GM15510 (cell line): ENCODE measurements around the gene FHL2.

Experiments used
- POLR2A ChIP-seq: IDR thresholded peaks from 3 replicates; pipeline ENCODE4 v1.6.1; 2011; ENCODE audit warnings: borderline replicate concordance; ENCODE audit not compliant: insufficient read length; ENCODE audit errors: extremely low read depth

FHL2 gene

DNA sequence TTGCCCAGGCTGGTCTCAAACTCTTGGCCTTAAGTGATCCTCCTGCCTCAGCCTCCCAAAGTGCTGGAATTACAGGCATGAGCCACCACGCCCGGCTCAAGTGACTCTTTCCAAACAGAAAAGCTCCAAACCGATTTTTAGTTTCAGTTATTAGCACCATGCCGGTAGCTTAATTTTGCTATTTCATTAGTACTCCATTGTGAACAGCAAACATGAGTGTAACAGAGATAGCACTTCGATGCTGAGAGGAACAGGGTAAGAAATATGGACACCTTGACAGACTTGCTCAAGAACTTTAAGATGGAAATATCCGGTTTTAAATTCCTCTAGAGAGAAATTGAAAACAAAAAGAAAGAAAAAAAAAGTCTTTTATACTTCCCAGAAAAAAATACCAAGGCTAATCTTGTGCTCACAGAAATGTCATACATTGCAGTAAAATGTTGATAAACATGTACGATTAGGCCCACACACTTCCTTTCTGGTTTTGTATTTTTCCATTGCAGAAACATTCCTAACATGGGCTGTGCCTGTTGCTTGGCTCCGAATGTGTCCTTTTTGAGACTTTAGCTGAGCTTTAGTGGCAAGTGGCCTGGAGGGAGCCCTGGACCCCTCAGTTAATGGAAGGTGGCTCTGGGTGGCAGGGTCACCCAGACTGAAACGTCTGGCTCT lies 18.3 kb downstream of the FHL2 start:
- no peak for TF ChIP-seq POLR2A

- no peak for TF ChIP-seq POLR2A
Observed at GRCh38 chr2:105379741-105380186, 19.1 kb downstream of the FHL2 start.

DNA sequence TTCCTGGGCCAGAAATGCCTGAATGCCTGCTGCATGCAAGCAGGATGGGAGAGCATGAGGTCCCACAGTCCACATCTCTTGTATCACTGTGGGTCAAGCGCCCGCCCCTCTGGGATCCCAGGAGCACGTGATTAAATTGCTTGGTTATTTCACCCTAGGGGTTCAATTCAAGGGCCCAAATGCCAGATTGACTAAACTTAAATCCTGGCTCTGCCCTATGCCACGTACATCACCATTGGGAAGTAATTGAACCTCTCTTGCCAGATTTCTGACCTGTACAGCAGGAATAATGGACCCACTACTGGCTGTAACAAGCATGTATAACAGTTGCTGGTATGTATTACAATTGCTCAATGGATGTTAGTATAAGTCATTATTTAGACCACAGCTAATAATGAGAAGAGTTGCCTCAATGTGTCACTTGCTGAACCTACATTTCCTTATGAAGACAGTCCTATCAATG lies 19.9 kb downstream of the FHL2 start:
- TF ChIP-seq POLR2A: no peak

DNA sequence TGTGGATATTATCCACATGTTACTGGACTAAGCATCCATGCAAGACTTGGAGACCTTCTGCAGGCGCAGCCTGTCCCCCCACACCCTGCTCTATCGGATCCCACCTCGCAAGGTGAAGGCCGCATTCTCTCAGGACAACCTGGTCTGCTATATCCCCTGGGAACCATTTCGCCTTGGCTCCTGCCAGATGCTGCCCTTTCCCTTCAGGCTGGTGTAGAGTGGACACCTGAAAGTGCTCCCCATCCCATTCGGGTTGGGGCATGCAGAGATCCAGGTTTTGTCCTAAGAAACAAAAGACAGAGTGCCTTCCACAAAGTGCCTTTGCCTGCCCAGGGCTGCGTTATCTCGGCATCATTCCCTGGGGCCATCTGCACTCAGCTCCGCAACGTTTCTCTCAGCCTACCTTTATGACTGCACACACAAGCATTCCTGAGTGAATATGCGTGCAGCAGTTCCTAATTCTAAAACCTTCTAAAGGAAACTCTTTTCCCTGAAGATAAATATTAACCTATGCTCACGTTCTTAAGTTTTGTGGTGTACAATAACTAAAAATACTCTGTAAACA lies 20.5 kb downstream of the FHL2 start:
- TF ChIP-seq POLR2A: no peak

- TF ChIP-seq POLR2A: no peak
Observed at GRCh38 chr2:105377871-105378270, 21.0 kb downstream of the FHL2 start.

GRCh38 chr2:105376789-105377240 lies 22.0 kb downstream of the FHL2 start:
- no peak for TF ChIP-seq POLR2A

DNA sequence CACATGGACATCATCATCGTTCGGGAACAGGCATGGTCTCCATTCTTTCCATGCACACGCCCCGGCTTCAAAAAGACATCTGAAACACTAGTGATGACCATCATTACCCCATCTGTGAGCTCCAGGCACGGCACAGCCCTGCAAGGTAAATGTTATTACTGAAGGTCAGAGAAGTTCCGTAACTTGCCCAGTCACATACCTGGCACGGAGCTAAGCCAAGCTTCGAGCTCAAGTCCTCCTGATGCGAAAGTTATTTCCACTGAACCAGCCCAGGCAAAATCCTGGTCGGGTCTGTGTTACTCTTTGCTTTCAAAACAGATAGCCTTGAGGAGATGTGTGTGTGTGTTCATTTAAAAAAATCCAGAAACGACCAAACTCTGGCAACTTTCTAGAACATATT lies 22.8 kb downstream of the FHL2 start:
- no peak for TF ChIP-seq POLR2A

DNA sequence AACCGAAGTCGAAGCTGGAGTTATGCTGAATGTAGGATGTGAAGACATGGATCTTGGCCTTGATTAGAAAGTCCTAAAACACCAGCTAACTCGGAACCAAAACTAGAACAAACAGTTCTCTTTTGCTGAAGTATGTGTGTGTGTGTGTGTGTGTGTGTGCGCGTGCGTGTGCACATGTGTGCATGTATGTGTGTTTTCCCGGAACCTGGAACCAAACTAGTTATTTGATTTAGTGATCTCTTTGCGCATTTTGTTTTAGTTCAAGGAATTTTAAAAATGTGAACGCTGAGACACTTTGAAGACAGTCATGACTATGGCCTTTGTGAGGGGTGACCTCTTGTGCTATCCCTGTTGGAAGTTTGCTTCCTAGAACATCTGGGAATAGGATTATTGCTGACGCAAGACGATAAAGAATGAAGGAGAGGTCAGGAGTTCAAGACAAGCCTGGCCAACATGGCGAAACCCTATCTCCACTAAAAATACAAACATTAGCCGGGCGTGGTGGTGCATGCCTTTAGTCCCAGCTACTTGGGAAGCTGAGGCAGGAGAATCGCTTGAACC lies 23.8 kb downstream of the FHL2 start:
- no peak for TF ChIP-seq POLR2A

GRCh38 chr2:105373895-105374401 lies 24.9 kb downstream of the FHL2 start:
- TF ChIP-seq POLR2A: no peak

GRCh38 chr2:105373344-105373781 lies 25.5 kb downstream of the FHL2 start:
- no peak for TF ChIP-seq POLR2A

DNA sequence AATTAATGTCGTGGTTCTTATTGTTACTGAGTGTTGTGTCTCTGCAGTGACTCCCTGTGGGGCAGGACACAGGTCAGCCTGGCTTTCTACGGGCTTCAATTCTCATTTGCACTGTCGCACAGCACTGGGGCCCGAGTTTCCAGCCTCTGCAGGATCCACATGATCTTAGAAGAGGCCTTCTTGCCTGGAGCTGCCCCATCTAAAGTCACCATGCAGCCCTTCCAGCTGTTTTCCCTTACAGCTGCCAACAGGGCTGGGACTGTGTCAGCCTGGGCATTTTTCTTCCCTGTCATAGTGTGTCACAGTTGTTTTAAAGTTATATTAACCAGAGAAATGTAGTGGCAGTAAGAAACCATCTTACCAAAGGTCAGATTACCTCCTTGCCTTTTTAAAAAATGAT lies 27.0 kb downstream of the FHL2 start:
- TF ChIP-seq POLR2A: no peak

- no peak for TF ChIP-seq POLR2A
Observed at GRCh38 chr2:105371156-105371555, 27.7 kb downstream of the FHL2 start.

GRCh38 chr2:105369777-105370690 lies 28.8 kb downstream of the FHL2 start:
- TF ChIP-seq POLR2A: no peak

DNA sequence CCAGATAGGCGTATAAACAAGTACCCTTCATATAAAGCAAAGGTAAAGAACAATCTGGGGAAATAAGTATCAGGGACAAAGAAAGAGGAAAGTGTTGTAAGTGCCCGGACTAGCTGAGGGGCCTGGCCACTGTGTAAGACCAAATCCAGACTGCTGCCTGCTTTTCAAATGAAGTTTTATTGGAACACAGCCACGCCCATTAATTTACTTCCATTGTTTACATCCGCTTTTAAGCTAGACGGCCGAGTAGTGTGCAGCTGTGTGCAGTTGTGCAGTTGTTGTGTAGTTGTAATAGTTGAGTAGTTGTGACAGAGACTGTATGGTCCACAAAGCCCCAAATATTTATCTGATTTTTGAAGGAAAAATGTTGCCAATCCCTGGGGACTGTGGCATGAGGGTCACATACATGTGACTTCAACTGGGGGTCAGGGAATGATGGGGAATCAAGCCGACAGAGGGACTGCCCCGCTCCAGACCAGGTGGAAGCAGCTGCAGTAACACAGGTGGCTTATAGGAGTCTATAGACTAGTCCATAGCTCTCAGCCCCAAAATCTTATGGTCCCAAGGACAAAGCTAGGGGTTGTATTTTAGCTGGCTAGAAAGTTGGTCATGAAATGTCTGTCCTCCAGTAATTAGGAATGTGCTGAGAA lies 30.0 kb downstream of the FHL2 start:
- TF ChIP-seq POLR2A: no peak
